ENCODE measurements around the gene RAMP3. TPM values are rescaled to one million over a fixed set of nuclear protein-coding genes. Genes with fewer than 3 reads are reported as not detected.

Gene RAMP3
- total and polyA plus RNA-seq, 2 donors (not counting 1 experiment from before 2014, with no cell fraction given): not detected

GRCh38 chr7:45181991-45182855 lies 24.6 kb downstream of the RAMP3 start:
- Histone ChIP-seq H3K9ac (ENCODE audit: low read length) (no peak overlapping the region), H3K4me3 (ENCODE audit: control extremely low read depth in 1 of 5, extremely low read depth in 1 of 5, insufficient read depth in 1 of 5, low read depth in 2 of 5, low read length in 4 of 5) (no peak overlapping the region), H3K36me3 (replicated peaks in 1 of 2; ENCODE audit: control extremely low read depth in 1 of 2, control insufficient read depth in 1 of 2, extremely low read depth in 1 of 2, insufficient read depth in 2 of 2, low read length in 1 of 2) (no peaks in the 10 kb centered on the region), H3K9me3 (ENCODE audit: control extremely low read depth in 1 of 3, control insufficient read depth in 2 of 3, insufficient read depth in 1 of 3, low read length in 2 of 3) (no peaks in the 10 kb centered on the region), H4K20me1 (ENCODE audit: control insufficient read depth, insufficient read depth, low read length, poor library complexity, severe bottlenecking) (no peaks in the 10 kb centered on the region), H2AFZ (ENCODE audit: insufficient read depth, low read depth, low read length, poor library complexity, severe bottlenecking) (no peak overlapping the region), H3K4me2 (replicated peaks; ENCODE audit: low read depth, low read length, poor library complexity, severe bottlenecking) (no peak overlapping the region), H3K27ac (ENCODE audit: low read length in 2 of 2) (no peak overlapping the region), H3K79me2 (ENCODE audit: control insufficient read depth, insufficient read depth, low read length) (no peaks in the 10 kb centered on the region), H3K4me1 (ENCODE audit: control insufficient read depth in 2 of 2, insufficient read depth in 2 of 2, low read length in 2 of 2) (no peaks in the 10 kb centered on the region), H3K27me3 (replicated peaks in 1 of 4; ENCODE audit: control extremely low read depth in 1 of 4, control insufficient read depth in 3 of 4, insufficient read depth in 4 of 4, low read length in 3 of 4) (peaks cover 0 to 2% (median 1%) of the 10 kb centered on the region in 4 experiments)
- H3K27me3 Mint-ChIP-seq: peaks cover 16% of the 10 kb centered on the region
- ChIA-PET POLR2A (no interaction called here), CTCF (no interaction called here)
- intact Hi-C loops (cut with micrococcal nuclease): no loop called here
- H3K4me3 Mint-ChIP-seq: no peak overlapping the region
- TF ChIP-seq CTCF (IDR thresholded peaks at IDR 0.05) (no peak), EZH2 (IDR thresholded peaks at IDR 0.05; ENCODE audit: borderline replicate concordance, insufficient read depth, low read depth, low read length, poor library complexity, severe bottlenecking) (no peak)
- H3K4me1 Mint-ChIP-seq: no peaks in the 10 kb centered on the region
- H3K27ac Mint-ChIP-seq: no peak overlapping the region
- DNase-seq (no peak), ATAC-seq (ENCODE audit: low read depth) (no peak)
- no peaks in the 10 kb centered on the region for H3K9me3 Mint-ChIP-seq (ENCODE audit: insufficient read depth)
- 82% methylated on average over 8 of the region's 8 CpGs for WGBS (ENCODE audit: insufficient coverage)

Measured in B cell (primary cell).